HG03175 (cell line): Measurements from ENCODE around the gene GLRB.
"Not testable (repeated sequence)": the region's sequence is repeated elsewhere in the genome, so short reads cannot be mapped to it uniquely, and the experiment has no call there.

ENCODE experiments used
- ATAC-seq: cut with Tn5 transposase; IDR thresholded peaks from one replicate; pipeline ENCODE4 v1.9.1; 2021; ENCODE audit warnings: mild to moderate bottlenecking, moderate library complexity; ENCODE audit not compliant: unreplicated experiment

The GLRB gene

GRCh38 chr4:157121401-157121800 is 45.5 kb downstream of the GLRB start:
- no peak for ATAC-seq

- ATAC-seq, result no peak
These were observed 51.6 kb downstream of the GLRB start for GRCh38 chr4:157127571-157127970.

GRCh38 chr4:157128395-157128794 is 52.4 kb downstream of the GLRB start:
- no peak for ATAC-seq

GRCh38 chr4:157141976-157142375 is 66.0 kb downstream of the GLRB start:
- no peak for ATAC-seq

GRCh38 chr4:157143369-157143768 is 67.4 kb downstream of the GLRB start:
- ATAC-seq, result no peak

- no peak for ATAC-seq
These were observed 75.8 kb downstream of the GLRB start for GRCh38 chr4:157151711-157152110.

GRCh38 chr4:157165935-157166610 is 90.1 kb downstream of the GLRB start:
- no peak for ATAC-seq

GRCh38 chr4:157170321-157170720 is 94.4 kb downstream of the GLRB start:
- ATAC-seq, result no peak

- ATAC-seq, result no peak
These were observed 96.1 kb downstream of the GLRB start for GRCh38 chr4:157172011-157172410.

- ATAC-seq, result not testable (repeated sequence)
These were observed 104.3 kb downstream of the GLRB start for GRCh38 chr4:157180268-157180667.

GRCh38 chr4:157184300-157184699 is 108.3 kb downstream of the GLRB start:
- ATAC-seq, result no peak

- no peak for ATAC-seq
These were observed 109.4 kb downstream of the GLRB start for GRCh38 chr4:157185363-157185762.

GRCh38 chr4:157195374-157195773 is 119.4 kb downstream of the GLRB start:
- no peak for ATAC-seq

GRCh38 chr4:157196046-157196445 is 120.1 kb downstream of the GLRB start:
- no peak for ATAC-seq

GRCh38 chr4:157204634-157205244 is 128.8 kb downstream of the GLRB start:
- ATAC-seq, result peak; percentile 59

- no peak for ATAC-seq
These were observed 141.8 kb downstream of the GLRB start for GRCh38 chr4:157217708-157218107.

- ATAC-seq, result no peak
These were observed 143.9 kb downstream of the GLRB start for GRCh38 chr4:157219711-157220370.

GRCh38 chr4:157220371-157220881 is 144.5 kb downstream of the GLRB start, which contains the start of gene GRIA2:
GRIA2 (plus strand) TSS chr4:157220728; CDS start chr4:157221043, 315 bp downstream.
- ATAC-seq, result no peak

- ATAC-seq, result no peak
These were observed 145.5 kb downstream of the GLRB start for GRCh38 chr4:157221426-157221894.
